ENCODE data around the gene OR2L8.
"Not testable (repeated sequence)": the region's sequence is repeated elsewhere in the genome, so short reads cannot be mapped to it uniquely, and the experiment has no call there.

The OR2L8 gene

GRCh38 chr1:247914941-247915662, 33.6 kb upstream of the OR2L8 start:
- no peak for TF ChIP-seq ZNF274 (IDR thresholded peaks at IDR 0.05; ENCODE audit: low read depth, low read length)
- TF ChIP-seq SUZ12 (IDR thresholded peaks at IDR 0.05; ENCODE audit: extremely low read depth, insufficient read depth, insufficient read length) = no peak
- no peak for TF ChIP-seq YY1 (IDR thresholded peaks at IDR 0.05; ENCODE audit: insufficient read depth, insufficient read length)
- Histone ChIP-seq H3K36me3 (ENCODE audit: insufficient read depth, insufficient read length, low read length) (no peaks in the 10 kb centered on the region), H3K9me3 (ENCODE audit: insufficient read depth, low read length) (no peaks in the 10 kb centered on the region), H3K9ac (ENCODE audit: insufficient read length, low read depth) (no peak overlapping the region), H3K4me1 (ENCODE audit: insufficient read depth, insufficient read length) (no peaks in the 10 kb centered on the region), H3K27me3 (ENCODE audit: insufficient read depth, insufficient read length) (no peaks in the 10 kb centered on the region), H3K4me3 (ENCODE audit: insufficient read length, low read depth) (no peak overlapping the region)
- no peak for DNase-seq (ENCODE audit: low read depth, low spot score)

GRCh38 chr1:247919952-247920351, 28.7 kb upstream of the OR2L8 start, which contains the start of gene OR2T8:
Gene OR2T8 (plus strand): TSS chr1:247920252. CDS start chr1:247921018, 766 bp downstream.
- Histone ChIP-seq H3K36me3 (ENCODE audit: insufficient read depth, insufficient read length, low read length) (no peaks in the 10 kb centered on the region), H3K9ac (ENCODE audit: insufficient read length, low read depth) (no peak within 1 kb of the TSS), H3K9me3 (ENCODE audit: insufficient read depth, low read length) (no peaks in the 10 kb centered on the region), H3K4me1 (ENCODE audit: insufficient read depth, insufficient read length) (no peaks in the 10 kb centered on the region), H3K27me3 (ENCODE audit: insufficient read depth, insufficient read length) (no peaks in the 10 kb centered on the region), H3K4me3 (ENCODE audit: insufficient read length, low read depth) (no peak within 1 kb of the TSS)
- DNase-seq (ENCODE audit: low read depth, low spot score) = no peak
- TF ChIP-seq ZNF274 (IDR thresholded peaks at IDR 0.05; ENCODE audit: low read depth, low read length) = no peak
- TF ChIP-seq SUZ12 (IDR thresholded peaks at IDR 0.05; ENCODE audit: extremely low read depth, insufficient read depth, insufficient read length) = no peak
- TF ChIP-seq YY1 (IDR thresholded peaks at IDR 0.05; ENCODE audit: insufficient read depth, insufficient read length) = no peak

GRCh38 chr1:247923941-247924340, 24.7 kb upstream of the OR2L8 start:
- no peak for TF ChIP-seq SUZ12 (IDR thresholded peaks at IDR 0.05; ENCODE audit: extremely low read depth, insufficient read depth, insufficient read length)
- TF ChIP-seq ZNF274 (IDR thresholded peaks at IDR 0.05; ENCODE audit: low read depth, low read length) = no peak
- no peak for TF ChIP-seq YY1 (IDR thresholded peaks at IDR 0.05; ENCODE audit: insufficient read depth, insufficient read length)
- no peak overlapping the region for H3K4me3 ChIP-seq (ENCODE audit: insufficient read length, low read depth)
- H3K4me1 ChIP-seq (ENCODE audit: insufficient read depth, insufficient read length) = no peaks in the 10 kb centered on the region
- no peaks in the 10 kb centered on the region for H3K36me3 ChIP-seq (ENCODE audit: insufficient read depth, insufficient read length, low read length)
- no peak for DNase-seq (ENCODE audit: low read depth, low spot score)
- no peaks in the 10 kb centered on the region for H3K9me3 ChIP-seq (ENCODE audit: insufficient read depth, low read length)
- H3K27me3 ChIP-seq (ENCODE audit: insufficient read depth, insufficient read length) = no peaks in the 10 kb centered on the region
- H3K9ac ChIP-seq (ENCODE audit: insufficient read length, low read depth) = no peak overlapping the region

GRCh38 chr1:247924868-247925267, 23.8 kb upstream of the OR2L8 start, which contains the start of gene OR2AJ1:
Gene OR2AJ1 (plus strand): TSS chr1:247924889. CDS start chr1:247933769, 8,880 bp downstream.
- DNase-seq (ENCODE audit: low read depth, low spot score) = no peak
- H3K36me3 ChIP-seq (ENCODE audit: insufficient read depth, insufficient read length, low read length) = no peaks in the 10 kb centered on the region
- no peak for TF ChIP-seq YY1 (IDR thresholded peaks at IDR 0.05; ENCODE audit: insufficient read depth, insufficient read length)
- no peak for TF ChIP-seq SUZ12 (IDR thresholded peaks at IDR 0.05; ENCODE audit: extremely low read depth, insufficient read depth, insufficient read length)
- TF ChIP-seq ZNF274 (IDR thresholded peaks at IDR 0.05; ENCODE audit: low read depth, low read length) = no peak
- H3K27me3 ChIP-seq (ENCODE audit: insufficient read depth, insufficient read length) = no peaks in the 10 kb centered on the region
- H3K9ac ChIP-seq (ENCODE audit: insufficient read length, low read depth) = no peak within 1 kb of the TSS
- no peaks in the 10 kb centered on the region for H3K4me1 ChIP-seq (ENCODE audit: insufficient read depth, insufficient read length)
- H3K9me3 ChIP-seq (ENCODE audit: insufficient read depth, low read length) = no peaks in the 10 kb centered on the region
- no peak within 1 kb of the TSS for H3K4me3 ChIP-seq (ENCODE audit: insufficient read length, low read depth)

GRCh38 chr1:247933989-247934388, 14.7 kb upstream of the OR2L8 start:
- DNase-seq (ENCODE audit: low read depth, low spot score) = no peak
- Histone ChIP-seq H3K9ac (ENCODE audit: insufficient read length, low read depth) (no peak overlapping the region), H3K4me1 (ENCODE audit: insufficient read depth, insufficient read length) (no peaks in the 10 kb centered on the region), H3K36me3 (ENCODE audit: insufficient read depth, insufficient read length, low read length) (no peaks in the 10 kb centered on the region), H3K27me3 (ENCODE audit: insufficient read depth, insufficient read length) (no peaks in the 10 kb centered on the region), H3K9me3 (ENCODE audit: insufficient read depth, low read length) (peaks cover 16% of the 10 kb centered on the region; the same call in 1 of the 2 replicates), H3K4me3 (ENCODE audit: insufficient read length, low read depth) (no peak overlapping the region)
- no peak for TF ChIP-seq SUZ12 (IDR thresholded peaks at IDR 0.05; ENCODE audit: extremely low read depth, insufficient read depth, insufficient read length)
- TF ChIP-seq ZNF274 (IDR thresholded peaks at IDR 0.05; ENCODE audit: low read depth, low read length) = no peak
- no peak for TF ChIP-seq YY1 (IDR thresholded peaks at IDR 0.05; ENCODE audit: insufficient read depth, insufficient read length)

GRCh38 chr1:247935781-247936180, 12.9 kb upstream of the OR2L8 start:
- TF ChIP-seq YY1 (IDR thresholded peaks at IDR 0.05; ENCODE audit: insufficient read depth, insufficient read length) = no peak
- no peak for TF ChIP-seq SUZ12 (IDR thresholded peaks at IDR 0.05; ENCODE audit: extremely low read depth, insufficient read depth, insufficient read length)
- TF ChIP-seq ZNF274 (IDR thresholded peaks at IDR 0.05; ENCODE audit: low read depth, low read length) = no peak
- H3K36me3 ChIP-seq (ENCODE audit: insufficient read depth, insufficient read length, low read length) = no peaks in the 10 kb centered on the region
- H3K4me1 ChIP-seq (ENCODE audit: insufficient read depth, insufficient read length) = no peaks in the 10 kb centered on the region
- H3K9me3 ChIP-seq (ENCODE audit: insufficient read depth, low read length) = peaks cover 16% of the 10 kb centered on the region; the same call in 1 of the 2 replicates
- H3K27me3 ChIP-seq (ENCODE audit: insufficient read depth, insufficient read length) = no peaks in the 10 kb centered on the region
- H3K9ac ChIP-seq (ENCODE audit: insufficient read length, low read depth) = no peak overlapping the region
- H3K4me3 ChIP-seq (ENCODE audit: insufficient read length, low read depth) = no peak overlapping the region
- DNase-seq (ENCODE audit: low read depth, low spot score) = no peak

GRCh38 chr1:247936415-247936814, 12.2 kb upstream of the OR2L8 start:
- Histone ChIP-seq H3K4me1 (ENCODE audit: insufficient read depth, insufficient read length) (no peaks in the 10 kb centered on the region), H3K4me3 (ENCODE audit: insufficient read length, low read depth) (no peak overlapping the region), H3K9me3 (ENCODE audit: insufficient read depth, low read length) (peaks cover 16% of the 10 kb centered on the region; the same call in 1 of the 2 replicates), H3K36me3 (ENCODE audit: insufficient read depth, insufficient read length, low read length) (no peaks in the 10 kb centered on the region), H3K27me3 (ENCODE audit: insufficient read depth, insufficient read length) (no peaks in the 10 kb centered on the region), H3K9ac (ENCODE audit: insufficient read length, low read depth) (no peak overlapping the region)
- DNase-seq (ENCODE audit: low read depth, low spot score) = no peak
- TF ChIP-seq SUZ12 (IDR thresholded peaks at IDR 0.05; ENCODE audit: extremely low read depth, insufficient read depth, insufficient read length) = no peak
- TF ChIP-seq YY1 (IDR thresholded peaks at IDR 0.05; ENCODE audit: insufficient read depth, insufficient read length) = no peak
- TF ChIP-seq ZNF274 (IDR thresholded peaks at IDR 0.05; ENCODE audit: low read depth, low read length) = no peak

GRCh38 chr1:247936965-247937734, 11.5 kb upstream of the OR2L8 start:
- H3K27me3 ChIP-seq (ENCODE audit: insufficient read depth, insufficient read length); H3K36me3 ChIP-seq (ENCODE audit: insufficient read depth, insufficient read length, low read length); H3K4me1 ChIP-seq (ENCODE audit: insufficient read depth, insufficient read length): not testable (repeated sequence)
- peak overlapping the region; percentile 35 for H3K4me3 ChIP-seq (ENCODE audit: insufficient read length, low read depth)
- H3K9ac ChIP-seq (ENCODE audit: insufficient read length, low read depth) = peak overlapping the region; percentile 57
- peaks cover 16% of the 10 kb centered on the region; the same call in 1 of the 2 replicates for H3K9me3 ChIP-seq (ENCODE audit: insufficient read depth, low read length)
- DNase-seq (ENCODE audit: low read depth, low spot score) = peak; percentile 96
